M059J (cell line): ENCODE results near the gene ADAD2. TPM values are rescaled to one million over a fixed set of nuclear protein-coding genes. Genes with fewer than 3 reads are reported as not detected.
"Not testable (repeated sequence)": the region's sequence is repeated elsewhere in the genome, so short reads cannot be mapped to it uniquely, and the experiment has no call there.

ENCODE experiments used
- DNase-seq: peaks from one replicate; pipeline ENCODE4 v3.0.0-alpha.2; 2012; ENCODE audit warnings: low read depth
- total RNA-seq: library from RNA; depleted of rRNA; stranded (reverse); fragments of >200 nt; shearing (Covaris generic); gene quantifications from 2 replicates; pipeline ENCODE4 v1.2.3, GENCODE V29; 2014

The ADAD2 gene
- total RNA-seq, 1 experiment from 2014 or later = not detected

- DNase-seq = no peak
These were observed 4.5 kb downstream of the ADAD2 start for GRCh38 chr16:84195201-84196093.

GRCh38 chr16:84196101-84196500 is 5.1 kb downstream of the ADAD2 start:
- no peak for DNase-seq

- DNase-seq = no peak
These were observed 5.9 kb downstream of the ADAD2 start for GRCh38 chr16:84196727-84197394.

- DNase-seq = no peak
These were observed 6.6 kb downstream of the ADAD2 start for GRCh38 chr16:84197466-84198128.

GRCh38 chr16:84198401-84198800 is 7.4 kb downstream of the ADAD2 start:
- DNase-seq = peak; percentile 62

- no peak for DNase-seq
These were observed 8.1 kb downstream of the ADAD2 start for GRCh38 chr16:84199097-84199496.

GRCh38 chr16:84199861-84200260 is 8.9 kb downstream of the ADAD2 start:
- DNase-seq = no peak

- not testable (repeated sequence) for DNase-seq
These were observed 13.6 kb downstream of the ADAD2 start for GRCh38 chr16:84204551-84204950.

- not testable (repeated sequence) for DNase-seq
These were observed 14.2 kb downstream of the ADAD2 start for GRCh38 chr16:84205123-84205522.

- no peak for DNase-seq
These were observed 15.2 kb downstream of the ADAD2 start for GRCh38 chr16:84205976-84206691.

- DNase-seq = no peak
These were observed 16.3 kb downstream of the ADAD2 start for GRCh38 chr16:84207251-84207650.

GRCh38 chr16:84207879-84208278 is 16.9 kb downstream of the ADAD2 start:
- DNase-seq = no peak

GRCh38 chr16:84209989-84210388 is 19.0 kb downstream of the ADAD2 start:
- peak; percentile 34 for DNase-seq

GRCh38 chr16:84212154-84212553 is 21.2 kb downstream of the ADAD2 start:
- DNase-seq = no peak

- DNase-seq = no peak
These were observed 21.7 kb downstream of the ADAD2 start for GRCh38 chr16:84212631-84213030.

- no peak for DNase-seq
These were observed 23.6 kb downstream of the ADAD2 start for GRCh38 chr16:84214451-84215066.

- DNase-seq = no peak
These were observed 24.6 kb downstream of the ADAD2 start for GRCh38 chr16:84215531-84215930.

GRCh38 chr16:84216144-84216543 is 25.2 kb downstream of the ADAD2 start:
- DNase-seq = not testable (repeated sequence)

- DNase-seq = peak; percentile 52
These were observed 27.3 kb downstream of the ADAD2 start for GRCh38 chr16:84218176-84218823.

GRCh38 chr16:84218956-84219355 is 28.0 kb downstream of the ADAD2 start:
- DNase-seq = no peak

GRCh38 chr16:84220851-84221250 is 29.9 kb downstream of the ADAD2 start:
- peak; percentile 22 for DNase-seq
